Body of pancreas (tissue), 4 donors: ENCODE measurements around the gene CYP4A11.

ENCODE experiments used
- POLR2A ChIP-seq, 3 donors: fragments of 450-650 bp; IDR thresholded peaks; one replicate each; pipeline ENCODE4 v1.6.1; 2016; ENCODE audit warnings: antibody characterized with exemption in 3 of 3, mild to moderate bottlenecking in 2 of 3
- TF ChIP-seq, protein P1 (sequence below), 7 experiments: fragments of 450-650 bp in 4 of 7; fragments of 200-600 bp in 3 of 7; sonication (generic) in 3 of 7; IDR thresholded peaks; one replicate each; pipeline ENCODE4 v1.5.1; 2016 to 2019; ENCODE audit warnings: antibody characterized with exemption in 7 of 7

DNA sequence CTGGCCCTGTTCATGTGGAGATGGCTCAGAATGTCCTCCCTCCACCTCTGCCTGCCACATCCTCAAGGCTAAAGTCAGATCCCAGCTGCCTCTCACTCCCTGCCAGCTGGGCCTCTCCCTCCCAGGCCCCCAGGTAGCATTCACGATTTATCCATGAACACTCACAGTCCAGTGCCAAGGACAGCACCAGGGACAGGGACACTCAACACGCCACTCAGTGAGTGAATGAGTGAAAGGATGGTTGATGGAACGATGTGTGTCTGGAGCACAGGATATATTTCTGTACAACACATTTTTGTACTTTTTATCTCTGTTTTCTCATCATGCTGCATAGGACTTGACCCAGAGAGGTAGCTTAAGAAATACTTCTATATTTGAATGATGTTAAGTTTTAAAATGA lies 10.1 kb downstream of the CYP4A11 start:
- TF ChIP-seq, protein P1, sequence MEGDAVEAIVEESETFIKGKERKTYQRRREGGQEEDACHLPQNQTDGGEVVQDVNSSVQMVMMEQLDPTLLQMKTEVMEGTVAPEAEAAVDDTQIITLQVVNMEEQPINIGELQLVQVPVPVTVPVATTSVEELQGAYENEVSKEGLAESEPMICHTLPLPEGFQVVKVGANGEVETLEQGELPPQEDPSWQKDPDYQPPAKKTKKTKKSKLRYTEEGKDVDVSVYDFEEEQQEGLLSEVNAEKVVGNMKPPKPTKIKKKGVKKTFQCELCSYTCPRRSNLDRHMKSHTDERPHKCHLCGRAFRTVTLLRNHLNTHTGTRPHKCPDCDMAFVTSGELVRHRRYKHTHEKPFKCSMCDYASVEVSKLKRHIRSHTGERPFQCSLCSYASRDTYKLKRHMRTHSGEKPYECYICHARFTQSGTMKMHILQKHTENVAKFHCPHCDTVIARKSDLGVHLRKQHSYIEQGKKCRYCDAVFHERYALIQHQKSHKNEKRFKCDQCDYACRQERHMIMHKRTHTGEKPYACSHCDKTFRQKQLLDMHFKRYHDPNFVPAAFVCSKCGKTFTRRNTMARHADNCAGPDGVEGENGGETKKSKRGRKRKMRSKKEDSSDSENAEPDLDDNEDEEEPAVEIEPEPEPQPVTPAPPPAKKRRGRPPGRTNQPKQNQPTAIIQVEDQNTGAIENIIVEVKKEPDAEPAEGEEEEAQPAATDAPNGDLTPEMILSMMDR (IDR thresholded peaks at IDR 0.05) = no peak
- TF ChIP-seq POLR2A (IDR thresholded peaks at IDR 0.05) = no peak
